Activated CD8-positive, alpha-beta T cell treated with anti-CD3 and anti-CD28 coated beads, Interleukin-2, amount 10 ng/mL, durations not matched to agents 7 days and 5 days (primary cell): ENCODE measurements around the gene LRRN1. TPM values are rescaled to one million over a fixed set of nuclear protein-coding genes. Genes with fewer than 3 reads are reported as not detected.
"Not testable (repeated sequence)": the region's sequence is repeated elsewhere in the genome, so short reads cannot be mapped to it uniquely, and the experiment has no call there.

ENCODE experiments used
- ATAC-seq: fragments of 150-1000 bp; cut with Tn5 transposase; one replicate; pipeline ENCODE4 v1.10.0; 2021; ENCODE audit warnings: moderate library complexity
- CTCF ChIA-PET: fragments of 350-600 bp; sonication (Branson Sonifier 250); formaldehyde crosslinking; loops from one replicate; lab custom pipeline; 2021; ENCODE audit warnings: antibody characterized with exemption; lab: Charles Lee
- POLR2A ChIA-PET: fragments of 350-600 bp; sonication (Branson Sonifier 250); formaldehyde crosslinking; loops from one replicate; lab custom pipeline; 2021; ENCODE audit warnings: antibody characterized with exemption; lab: Charles Lee
- DNase-seq: peaks from one replicate; pipeline ENCODE4 v3.0.0-alpha.2; 2020
- H3K27ac Mint-ChIP-seq: one replicate; pipeline ENCODE4 v1.8.0; 2021; ENCODE audit warnings: mild to moderate bottlenecking, mixed read lengths
- H3K27me3 Mint-ChIP-seq: one replicate; pipeline ENCODE4 v1.8.0; 2021; ENCODE audit warnings: low read depth, mixed read lengths
- H3K36me3 Mint-ChIP-seq: one replicate; pipeline ENCODE4 v1.8.0; 2021; ENCODE audit warnings: low read depth, mixed read lengths
- H3K4me1 Mint-ChIP-seq: one replicate; pipeline ENCODE4 v1.8.0; 2021; ENCODE audit warnings: low read depth, mixed read lengths
- H3K4me3 Mint-ChIP-seq: one replicate; pipeline ENCODE4 v1.8.0; 2021; ENCODE audit warnings: mild to moderate bottlenecking, mixed read lengths
- H3K9me3 Mint-ChIP-seq: one replicate; pipeline ENCODE4 v1.8.0; 2022; ENCODE audit warnings: mixed read lengths; ENCODE audit not compliant: insufficient read depth
- total RNA-seq, 2 experiments: library from RNA; stranded (reverse); gene quantifications; one replicate each; pipeline ENCODE4 v1.2.3, GENCODE V29; 2021

LRRN1 gene
- total RNA-seq, 2 experiments from 2014 or later, result 1.4 to 1.7 TPM

DNA sequence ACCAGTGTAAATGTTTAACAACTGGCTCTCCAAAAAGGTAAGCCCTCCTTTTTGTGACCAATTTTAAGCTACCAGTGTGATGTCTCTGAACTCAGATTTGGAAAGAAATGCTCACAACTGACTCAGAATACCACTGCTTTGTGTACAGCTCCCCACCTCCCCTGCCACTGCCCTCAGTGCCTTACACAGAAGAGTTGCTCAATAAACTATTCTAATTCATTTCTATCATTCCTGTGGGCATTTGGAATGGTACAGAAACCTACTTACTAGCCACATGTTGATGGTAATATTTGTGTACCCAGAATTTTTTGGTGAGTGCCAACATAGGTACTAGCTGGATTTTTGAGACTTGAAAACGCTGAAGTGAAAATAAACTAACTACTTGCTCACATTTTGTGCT lies 16.0 kb downstream of the LRRN1 start:
- no peak overlapping the region for H3K27ac Mint-ChIP-seq
- no peaks in the 10 kb centered on the region for H3K9me3 Mint-ChIP-seq
- no peak for ATAC-seq
- no peaks in the 10 kb centered on the region for H3K36me3 Mint-ChIP-seq
- ChIA-PET CTCF (no interaction called here), POLR2A (no interaction called here)
- H3K27me3 Mint-ChIP-seq, result no peaks in the 10 kb centered on the region
- H3K4me1 Mint-ChIP-seq, result no peaks in the 10 kb centered on the region
- no peak for DNase-seq
- H3K4me3 Mint-ChIP-seq, result no peak overlapping the region

- Mint-ChIP-seq H3K27me3 (no peaks in the 10 kb centered on the region), H3K9me3 (no peaks in the 10 kb centered on the region)
- no peak for ATAC-seq
Measured at GRCh38 chr3:3816034-3816433, 16.8 kb downstream of the LRRN1 start.

GRCh38 chr3:3817865-3818264 lies 18.6 kb downstream of the LRRN1 start:
- H3K9me3 Mint-ChIP-seq, result no peaks in the 10 kb centered on the region
- no peaks in the 10 kb centered on the region for H3K27me3 Mint-ChIP-seq
- H3K27ac Mint-ChIP-seq, result no peak overlapping the region
- CTCF ChIA-PET, result no interaction called here
- no peak overlapping the region for H3K4me3 Mint-ChIP-seq
- no peaks in the 10 kb centered on the region for H3K4me1 Mint-ChIP-seq
- POLR2A ChIA-PET, result no interaction called here
- no peak for ATAC-seq
- no peaks in the 10 kb centered on the region for H3K36me3 Mint-ChIP-seq
- no peak for DNase-seq

More at GRCh38 chr3:3816034-3816433, 16.8 kb downstream of the LRRN1 start:
- no peaks in the 10 kb centered on the region for H3K36me3 Mint-ChIP-seq
- H3K4me3 Mint-ChIP-seq, result no peak overlapping the region
- no peaks in the 10 kb centered on the region for H3K4me1 Mint-ChIP-seq
- CTCF ChIA-PET, result no interaction called here
- POLR2A ChIA-PET, result no interaction called here
- no peak for DNase-seq
- H3K27ac Mint-ChIP-seq, result no peak overlapping the region

GRCh38 chr3:3821777-3822176 lies 22.5 kb downstream of the LRRN1 start:
- H3K4me3 Mint-ChIP-seq, result no peak overlapping the region
- ATAC-seq, result no peak
- no peaks in the 10 kb centered on the region for H3K9me3 Mint-ChIP-seq
- no peaks in the 10 kb centered on the region for H3K27me3 Mint-ChIP-seq
- POLR2A ChIA-PET, result no interaction called here
- DNase-seq, result no peak
- no peaks in the 10 kb centered on the region for H3K4me1 Mint-ChIP-seq
- H3K27ac Mint-ChIP-seq, result no peak overlapping the region
- no peaks in the 10 kb centered on the region for H3K36me3 Mint-ChIP-seq
- CTCF ChIA-PET, result no interaction called here

DNA sequence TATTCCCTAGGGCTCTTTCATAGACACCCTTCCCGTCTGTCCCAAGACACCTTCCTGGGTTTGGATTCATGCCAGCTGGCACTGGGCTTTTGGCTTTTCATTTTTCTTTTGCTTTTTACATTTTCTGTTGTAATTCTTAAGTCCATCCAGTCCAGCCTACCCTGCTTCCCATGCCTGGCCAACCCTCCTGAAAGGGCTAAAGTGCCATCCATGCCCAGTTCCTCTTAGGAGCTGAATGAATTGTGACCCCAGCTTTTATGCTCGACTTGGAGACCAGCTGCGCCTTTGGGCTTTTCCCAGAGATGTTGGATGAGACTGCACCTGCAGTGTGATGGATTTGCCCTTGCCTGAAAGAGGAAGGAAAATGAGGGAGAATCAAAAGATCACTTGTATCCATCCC lies 25.8 kb downstream of the LRRN1 start:
- Mint-ChIP-seq H3K27ac (no peak overlapping the region), H3K36me3 (no peaks in the 10 kb centered on the region), H3K9me3 (no peaks in the 10 kb centered on the region), H3K27me3 (no peaks in the 10 kb centered on the region), H3K4me1 (no peaks in the 10 kb centered on the region), H3K4me3 (no peak overlapping the region)
- no peak for DNase-seq
- ATAC-seq, result no peak
- ChIA-PET POLR2A (no interaction called here), CTCF (interaction anchor here (0.7 kb wide), 1 partner anchor 8 kb away, joined by 4 read pairs; no protein-coding TSS in a partner anchor)

GRCh38 chr3:3826521-3826920 lies 27.3 kb downstream of the LRRN1 start:
- Mint-ChIP-seq H3K27me3 (no peaks in the 10 kb centered on the region), H3K36me3 (no peaks in the 10 kb centered on the region)
- POLR2A ChIA-PET, result no interaction called here

GRCh38 chr3:3827111-3827510 lies 27.9 kb downstream of the LRRN1 start:
- Mint-ChIP-seq H3K27me3 (no peaks in the 10 kb centered on the region), H3K4me3 (no peak overlapping the region), H3K9me3 (no peaks in the 10 kb centered on the region), H3K36me3 (no peaks in the 10 kb centered on the region), H3K4me1 (no peaks in the 10 kb centered on the region), H3K27ac (no peak overlapping the region)
- DNase-seq (no peak), ATAC-seq (no peak)
- ChIA-PET POLR2A (no interaction called here), CTCF (no interaction called here)

More at GRCh38 chr3:3826521-3826920, 27.3 kb downstream of the LRRN1 start:
- ATAC-seq, result no peak
- H3K27ac Mint-ChIP-seq, result no peak overlapping the region
- H3K4me3 Mint-ChIP-seq, result no peak overlapping the region
- DNase-seq, result no peak
- H3K4me1 Mint-ChIP-seq, result no peaks in the 10 kb centered on the region
- CTCF ChIA-PET, result no interaction called here
- no peaks in the 10 kb centered on the region for H3K9me3 Mint-ChIP-seq

DNA sequence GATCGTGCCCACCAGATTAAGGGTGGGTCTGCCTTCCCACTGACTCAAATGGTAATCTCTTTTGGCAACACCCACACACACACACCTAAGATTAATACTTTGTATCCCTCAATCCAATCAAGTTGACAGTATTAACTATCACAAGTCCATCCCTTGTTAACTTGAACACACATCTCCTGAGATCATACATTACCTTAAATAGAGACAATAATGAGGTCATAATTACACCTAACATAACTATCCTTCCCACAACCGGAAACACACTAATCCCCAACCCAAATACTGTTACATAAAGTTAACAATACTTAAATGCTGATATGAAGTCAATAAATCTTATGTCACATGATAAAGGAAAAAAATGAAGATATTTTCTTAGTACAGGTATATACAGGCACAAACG lies 29.2 kb downstream of the LRRN1 start:
- POLR2A ChIA-PET, ATAC-seq, H3K36me3 Mint-ChIP-seq, H3K27ac Mint-ChIP-seq, H3K27me3 Mint-ChIP-seq, CTCF ChIA-PET, H3K4me3 Mint-ChIP-seq, H3K4me1 Mint-ChIP-seq, DNase-seq: not testable (repeated sequence)
- H3K9me3 Mint-ChIP-seq, result peaks cover 10% of the 10 kb centered on the region

DNA sequence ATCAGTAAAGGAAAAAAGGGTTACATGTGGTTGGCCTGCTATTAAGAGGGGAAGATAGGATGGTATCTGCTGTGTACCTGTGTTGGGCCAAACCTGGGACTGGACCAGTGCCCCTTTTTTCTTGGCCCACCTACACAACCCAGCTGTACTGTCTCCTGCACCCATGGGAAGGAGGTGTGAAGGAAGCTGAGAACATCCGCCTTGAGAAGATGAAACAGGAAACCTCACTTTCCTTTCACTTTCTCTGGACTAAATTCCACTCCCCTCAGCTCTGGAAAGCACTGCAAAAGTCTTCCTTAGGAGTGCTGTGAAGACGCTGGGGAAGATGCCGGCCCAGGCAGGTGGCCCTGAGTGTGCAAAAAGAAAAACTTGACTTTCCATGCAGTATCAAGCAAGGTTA lies 37.6 kb downstream of the LRRN1 start:
- H3K36me3 Mint-ChIP-seq, result no peaks in the 10 kb centered on the region
- H3K4me1 Mint-ChIP-seq, result peaks cover 7% of the 10 kb centered on the region
- POLR2A ChIA-PET, result no interaction called here
- no peak overlapping the region for H3K27ac Mint-ChIP-seq
- no peak overlapping the region for H3K4me3 Mint-ChIP-seq
- no peaks in the 10 kb centered on the region for H3K27me3 Mint-ChIP-seq
- peaks cover 20% of the 10 kb centered on the region for H3K9me3 Mint-ChIP-seq
- no peak for DNase-seq
- no peak for ATAC-seq
- CTCF ChIA-PET, result no interaction called here

GRCh38 chr3:3842356-3842755 lies 43.1 kb downstream of the LRRN1 start:
- Mint-ChIP-seq H3K4me3 (no peak overlapping the region), H3K4me1 (no peaks in the 10 kb centered on the region), H3K27ac (no peak overlapping the region), H3K36me3 (no peaks in the 10 kb centered on the region), H3K9me3 (peaks cover 5% of the 10 kb centered on the region), H3K27me3 (no peaks in the 10 kb centered on the region)
- no peak for DNase-seq
- ChIA-PET CTCF (no interaction called here), POLR2A (no interaction called here)
- no peak for ATAC-seq

- DNase-seq (no peak), ATAC-seq (no peak)
- Mint-ChIP-seq H3K27ac (no peak overlapping the region), H3K4me3 (no peak overlapping the region), H3K4me1 (no peaks in the 10 kb centered on the region), H3K27me3 (no peaks in the 10 kb centered on the region), H3K9me3 (no peaks in the 10 kb centered on the region), H3K36me3 (no peaks in the 10 kb centered on the region)
- CTCF ChIA-PET, result no interaction called here
- POLR2A ChIA-PET, result no interaction called here
Measured at GRCh38 chr3:3847994-3848922, 49.0 kb downstream of the LRRN1 start.

DNA sequence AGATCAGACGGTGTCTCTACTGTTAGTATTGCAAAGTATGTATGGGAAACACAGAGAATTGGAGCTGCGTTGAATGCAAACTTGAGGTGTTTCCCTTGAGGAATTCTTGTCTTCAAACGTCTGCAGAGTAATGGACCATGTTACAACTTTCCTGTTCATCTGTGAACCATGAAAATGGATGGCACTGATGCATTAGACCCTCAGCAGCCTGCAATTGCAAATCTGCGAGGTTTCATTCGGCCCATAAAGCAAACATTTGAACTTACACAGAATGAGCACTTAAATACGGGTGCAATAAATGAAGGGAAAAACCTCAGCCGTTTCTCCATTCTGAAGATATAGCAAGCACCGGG lies 49.7 kb downstream of the LRRN1 start:
- H3K36me3 Mint-ChIP-seq, result no peaks in the 10 kb centered on the region
- no peak overlapping the region for H3K4me3 Mint-ChIP-seq
- no peaks in the 10 kb centered on the region for H3K4me1 Mint-ChIP-seq
- CTCF ChIA-PET, result no interaction called here
- H3K9me3 Mint-ChIP-seq, result no peaks in the 10 kb centered on the region
- POLR2A ChIA-PET, result no interaction called here
- H3K27ac Mint-ChIP-seq, result no peak overlapping the region
- DNase-seq (no peak), ATAC-seq (no peak)
- H3K27me3 Mint-ChIP-seq, result no peaks in the 10 kb centered on the region
